ENCODE measurements around the gene DOCK11.

DOCK11 gene

DNA sequence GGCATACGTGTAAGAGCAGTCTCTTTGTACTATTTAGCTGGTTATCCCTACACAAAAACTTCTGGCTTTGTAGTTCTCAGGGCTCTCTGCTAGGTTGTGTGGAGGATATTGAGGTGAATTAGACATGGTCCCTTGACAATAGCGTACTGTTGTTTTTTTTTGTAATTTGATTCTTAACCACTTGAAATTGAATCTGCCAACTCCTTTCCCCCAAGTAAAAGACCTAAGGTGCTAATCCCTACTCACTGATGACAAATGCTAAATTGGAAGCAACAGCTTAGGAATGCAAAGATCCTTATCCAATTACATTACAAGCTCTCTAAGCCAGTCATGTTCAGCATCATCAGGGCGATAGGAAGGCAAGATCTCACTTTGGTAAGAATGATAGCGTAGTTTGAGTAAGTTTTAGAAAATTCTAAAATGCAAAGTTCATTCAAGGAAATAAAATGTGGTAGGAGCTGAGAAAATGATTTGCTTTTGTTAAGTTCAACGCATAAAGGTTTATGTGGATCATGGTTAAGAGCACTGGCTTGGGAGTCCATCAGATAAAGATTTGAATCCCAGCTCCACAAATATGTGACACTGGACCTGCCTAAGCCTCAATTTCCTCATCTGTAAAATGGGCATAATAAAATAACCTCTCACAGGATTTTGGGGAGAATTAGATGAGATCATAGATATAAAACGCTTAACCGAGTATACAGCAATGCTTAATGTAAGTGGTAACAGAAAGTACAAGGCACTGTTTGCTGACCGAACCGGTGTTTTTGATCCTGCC lies 39.3 kb downstream of the DOCK11 start:
- no peak for DNase-seq

DNA sequence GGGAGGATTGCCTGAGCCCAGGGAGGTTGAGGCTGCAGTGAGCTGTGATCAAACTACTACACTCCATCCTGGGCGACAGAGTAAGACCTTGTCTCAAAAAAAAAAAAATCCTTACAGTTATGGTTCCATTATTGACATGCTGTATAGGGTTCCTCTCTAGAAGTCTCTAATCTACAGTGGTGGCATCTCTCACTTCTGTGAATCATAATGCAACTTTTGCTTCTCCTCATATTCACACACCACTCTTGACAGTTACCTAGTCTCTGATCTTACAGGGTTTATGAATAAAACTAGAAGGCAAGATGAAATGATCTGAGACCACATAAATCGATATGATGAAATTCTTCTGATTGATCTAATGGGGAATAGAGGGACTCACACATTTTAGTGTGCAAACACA lies 40.6 kb downstream of the DOCK11 start:
- no peak for DNase-seq

DNA sequence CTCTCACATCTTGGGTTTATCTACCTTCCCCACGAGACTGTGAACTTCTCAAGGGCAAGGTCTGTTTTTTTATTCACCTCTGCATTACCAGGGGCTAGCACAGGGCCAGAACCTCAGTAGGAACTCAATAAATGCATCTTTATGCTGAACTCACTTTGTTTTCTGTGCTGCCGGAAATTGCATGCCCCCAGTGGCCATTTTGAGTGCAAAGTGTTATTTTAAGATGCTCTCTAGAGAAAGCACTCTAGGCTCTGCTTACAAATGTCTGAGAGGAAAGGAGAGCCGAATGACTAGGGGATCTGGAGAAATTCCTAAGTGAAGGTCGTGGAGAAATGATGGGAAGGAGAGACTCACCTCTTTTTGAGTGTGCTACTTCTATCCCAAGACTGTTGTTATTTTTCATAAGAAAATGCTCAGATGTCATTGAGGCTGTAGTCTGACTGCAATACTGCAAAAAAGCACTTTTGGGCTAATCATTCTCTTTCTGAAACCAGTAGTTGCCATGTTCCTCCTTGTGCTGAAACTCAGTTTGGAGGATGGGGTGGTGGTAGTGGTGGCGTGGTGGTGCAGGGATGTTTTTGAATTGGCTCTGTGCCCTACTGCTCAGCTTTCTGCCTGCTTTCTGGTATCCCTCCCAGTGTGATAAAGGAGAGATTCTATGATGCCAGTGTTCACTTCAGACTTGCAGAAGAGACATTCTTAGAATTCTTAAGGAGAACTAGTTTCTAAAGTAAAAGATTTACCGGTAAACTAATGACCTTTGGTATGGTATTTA lies 41.3 kb downstream of the DOCK11 start:
- peak; percentile 22 for DNase-seq

- no peak for DNase-seq
These were observed 42.8 kb downstream of the DOCK11 start for GRCh38 chrX:118538386-118538785.

- DNase-seq = no peak
These were observed 44.7 kb downstream of the DOCK11 start for GRCh38 chrX:118540342-118540741.

- no peak for DNase-seq
These were observed 45.9 kb downstream of the DOCK11 start for GRCh38 chrX:118541482-118541881.

- DNase-seq = no peak
These were observed 49.9 kb downstream of the DOCK11 start for GRCh38 chrX:118545510-118545909.

GRCh38 chrX:118548841-118549240 lies 53.2 kb downstream of the DOCK11 start:
- no peak for DNase-seq

GRCh38 chrX:118550792-118551191 lies 55.2 kb downstream of the DOCK11 start:
- DNase-seq = no peak

DNA sequence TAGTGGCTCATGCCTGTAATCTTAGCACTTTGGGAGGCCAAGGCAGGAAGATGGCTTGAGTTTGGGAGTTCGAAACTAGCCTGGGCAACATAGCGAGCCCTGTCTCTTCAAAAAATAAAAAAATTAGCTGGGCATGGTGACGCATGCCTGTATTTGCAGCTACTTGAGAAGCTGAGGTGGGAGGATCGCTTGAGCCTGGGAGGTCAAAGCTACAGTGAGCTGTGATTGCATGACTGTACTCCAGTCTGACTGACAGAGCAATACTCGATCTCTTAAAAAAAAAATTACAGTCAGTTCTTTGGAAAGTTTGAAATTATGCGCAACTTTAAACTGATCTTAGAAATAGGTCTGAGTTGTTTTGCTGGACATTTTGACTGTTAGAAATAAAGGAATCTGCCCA lies 55.8 kb downstream of the DOCK11 start:
- DNase-seq = no peak

- DNase-seq = no peak
These were observed 56.7 kb downstream of the DOCK11 start for GRCh38 chrX:118552121-118552900.

DNA sequence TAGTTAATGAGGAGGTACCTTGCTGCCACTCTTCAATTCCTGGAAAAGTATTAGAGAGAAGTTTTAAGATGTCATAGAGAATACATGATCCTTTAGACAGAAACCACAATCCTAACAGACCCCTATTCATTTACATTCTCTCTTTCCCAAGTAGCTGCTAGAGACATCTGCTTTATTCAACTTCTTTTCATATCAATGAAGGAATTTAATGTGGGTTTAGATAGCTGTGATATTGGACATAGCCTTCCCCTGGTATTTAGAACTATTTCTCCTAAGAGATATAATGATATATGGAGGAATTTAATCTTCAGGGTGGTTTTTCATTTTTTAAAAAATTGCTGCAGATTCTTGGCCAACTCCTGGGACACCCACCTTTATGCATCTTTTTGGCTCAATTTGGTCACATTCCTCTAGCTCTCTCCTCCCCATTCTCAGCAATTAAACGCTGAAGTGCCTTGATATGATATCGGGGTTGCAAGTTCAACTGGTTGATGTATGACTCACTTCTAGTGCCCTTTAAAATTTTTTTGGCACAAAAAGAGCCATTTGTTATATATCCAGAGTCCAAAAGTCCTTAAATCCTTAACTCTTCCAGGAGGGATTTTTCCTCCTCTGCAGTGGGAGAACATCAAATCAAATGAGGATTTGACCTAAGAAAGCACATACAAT lies 57.6 kb downstream of the DOCK11 start:
- DNase-seq = no peak

DNA sequence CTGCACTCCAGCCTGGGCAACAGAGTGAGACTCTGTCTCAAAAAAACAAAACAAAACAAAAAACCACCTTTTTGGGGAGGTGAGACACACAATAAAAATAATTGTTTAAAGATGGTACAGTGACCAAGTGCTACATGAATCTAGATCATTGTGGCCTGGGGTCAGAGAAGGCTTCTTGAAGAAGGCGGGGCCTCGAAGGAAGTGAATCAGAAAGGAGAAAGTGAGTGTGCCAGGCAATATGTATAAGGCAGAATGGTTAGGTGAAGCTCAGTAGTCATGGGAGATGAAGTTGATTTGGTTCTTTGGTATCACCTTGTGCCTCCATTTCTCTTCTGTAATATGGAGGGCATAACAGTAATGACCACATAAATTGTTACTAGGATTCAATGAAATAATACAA lies 58.9 kb downstream of the DOCK11 start:
- no peak for DNase-seq

- no peak for DNase-seq
These were observed 63.3 kb downstream of the DOCK11 start for GRCh38 chrX:118558926-118559325.

GRCh38 chrX:118560489-118560888 lies 64.9 kb downstream of the DOCK11 start:
- no peak for DNase-seq

DNA sequence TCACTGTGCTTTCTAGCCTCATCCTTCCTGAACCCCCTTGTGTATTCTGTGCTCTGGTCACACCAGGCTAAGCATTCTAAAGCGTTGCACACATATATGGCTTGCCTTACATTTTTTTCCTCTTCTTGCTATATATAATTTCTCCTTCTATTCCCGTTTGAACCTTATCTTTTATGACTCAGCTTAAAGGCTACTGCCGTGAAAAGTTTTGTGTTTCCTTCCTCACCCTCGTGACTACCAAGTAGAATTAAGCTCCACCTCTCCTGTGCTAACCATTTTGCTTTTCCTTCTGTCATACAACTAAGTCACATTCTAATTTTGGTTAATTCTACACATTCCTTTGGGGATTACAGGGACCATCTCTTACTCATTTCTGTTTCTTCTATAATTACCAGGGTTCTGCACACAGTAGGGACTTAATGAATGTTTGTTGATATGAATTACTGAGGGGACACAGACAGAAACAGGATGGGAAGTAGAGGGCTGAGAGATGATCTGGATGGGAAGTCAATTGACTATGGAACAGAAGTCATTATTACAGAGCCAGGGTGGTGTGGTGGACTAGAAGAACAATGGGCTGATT lies 67.1 kb downstream of the DOCK11 start:
- no peak for DNase-seq

DNA sequence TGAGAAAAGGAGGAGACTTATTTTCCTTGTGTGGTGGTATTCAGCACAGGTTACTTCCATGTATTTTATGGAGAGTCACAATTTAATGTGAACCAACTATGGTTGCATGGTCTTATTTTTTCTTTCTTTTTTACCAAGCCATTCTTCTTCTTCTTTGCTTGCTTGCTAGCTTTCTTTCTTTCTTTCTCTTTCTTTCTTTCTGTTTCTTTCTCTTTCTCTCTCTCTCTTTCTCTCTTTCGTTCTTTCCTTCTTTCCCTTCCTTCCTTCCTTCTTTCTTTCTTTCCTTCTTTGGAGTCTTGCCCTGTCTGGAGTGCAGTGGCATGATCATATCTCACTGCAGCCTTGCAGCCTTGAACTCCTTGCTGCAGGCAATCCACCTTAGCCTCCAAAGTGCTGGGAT lies 68.9 kb downstream of the DOCK11 start:
- no peak for DNase-seq

DNA sequence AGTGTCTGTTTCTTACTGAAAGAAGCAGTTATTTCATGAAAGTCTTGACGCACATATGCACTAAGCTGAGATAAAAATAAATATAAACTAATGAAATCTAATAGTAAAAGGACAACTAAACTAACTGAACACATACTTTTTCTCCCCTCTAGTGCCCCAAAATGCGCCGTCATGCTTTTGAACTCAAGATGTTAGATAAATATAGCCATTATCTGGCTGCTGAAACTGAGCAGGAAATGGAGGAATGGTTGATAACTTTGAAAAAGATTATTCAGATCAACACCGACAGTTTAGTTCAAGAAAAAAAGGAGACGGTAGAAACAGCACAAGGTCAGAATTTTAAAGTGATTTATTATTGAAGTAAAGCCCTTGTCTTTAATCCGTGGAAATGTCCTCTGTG lies 70.2 kb downstream of the DOCK11 start:
- DNase-seq = no peak

DNA sequence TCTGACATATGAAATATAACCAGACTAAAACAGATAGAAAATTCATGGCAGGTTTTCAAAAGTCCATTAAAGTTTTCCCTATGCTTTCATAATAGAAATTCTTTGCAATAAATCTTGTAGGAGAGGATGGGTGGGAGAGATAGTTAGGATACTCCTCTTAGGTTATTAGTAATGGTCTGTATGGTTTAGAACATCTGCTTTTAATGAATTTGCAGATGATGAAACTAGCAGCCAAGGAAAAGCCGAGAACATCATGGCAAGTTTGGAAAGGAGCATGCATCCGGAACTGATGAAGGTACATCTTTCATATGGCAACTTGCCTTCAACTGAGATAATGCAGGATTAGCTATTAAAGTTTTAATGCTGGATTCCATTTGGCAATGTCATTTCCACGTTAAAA lies 70.7 kb downstream of the DOCK11 start:
- DNase-seq = no peak

DNA sequence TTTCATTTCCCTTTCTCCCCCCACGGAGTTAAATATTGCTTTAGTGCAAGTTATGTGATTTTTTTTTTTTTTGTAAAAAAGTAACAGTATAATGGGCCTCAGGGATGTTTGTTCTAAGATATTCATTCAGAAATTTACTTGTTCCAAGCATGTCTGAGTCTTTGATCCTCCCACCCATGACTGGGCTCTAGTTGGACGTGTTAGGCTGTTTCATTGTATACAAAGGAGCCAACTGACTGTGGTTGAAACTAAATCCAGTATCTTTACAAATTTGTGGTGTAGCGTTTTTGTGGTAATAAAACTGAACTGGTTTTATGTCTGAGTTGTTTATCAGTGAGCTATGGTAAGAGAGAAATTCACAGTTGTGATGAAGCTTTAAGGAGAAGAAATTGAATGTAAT lies 74.1 kb downstream of the DOCK11 start:
- no peak for DNase-seq

- DNase-seq = no peak
These were observed 74.6 kb downstream of the DOCK11 start for GRCh38 chrX:118570209-118570608.

- DNase-seq = no peak
These were observed 76.2 kb downstream of the DOCK11 start for GRCh38 chrX:118571836-118572235.

DNA sequence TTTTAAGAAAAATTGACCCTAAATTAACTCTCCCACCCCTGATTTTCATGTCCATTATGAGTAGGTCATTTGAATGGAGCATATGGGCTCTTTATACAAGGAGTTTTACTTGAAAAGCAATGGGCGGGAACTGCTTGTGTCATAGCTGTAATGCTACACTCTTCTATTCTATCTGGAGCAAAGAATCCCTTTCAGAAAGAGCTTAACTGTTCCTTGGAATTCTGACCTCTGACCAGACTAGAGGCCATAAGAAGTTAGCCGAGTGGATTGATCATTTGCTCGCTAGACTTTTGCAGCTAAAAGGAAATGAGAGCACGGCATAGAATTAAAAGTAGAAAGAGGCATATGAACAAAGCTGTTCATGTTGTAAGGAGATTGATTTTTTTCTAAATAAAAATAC lies 79.1 kb downstream of the DOCK11 start:
- DNase-seq = no peak

All from effector CD4-positive, alpha-beta T cell (primary cell).